ENCODE measurements around the gene POU2F3.

- TF ChIP-seq CTCF (IDR thresholded peaks at IDR 0.05) (no peak), POLR2A (IDR thresholded peaks at IDR 0.05) (no peak)
Observed at GRCh38 chr11:120244476-120245365, 4.8 kb downstream of the POU2F3 start.

Measured in heart left ventricle (tissue), 13 donors.